ENCODE results near the gene GNG4.

GRCh38 chr1:235646463-235646862 is 3.1 kb downstream of the GNG4 start:
- no peak for TF ChIP-seq POLR2A (IDR thresholded peaks at IDR 0.05; ENCODE audit: low read depth, low read length)
- TF ChIP-seq POLR2AphosphoS5 (IDR thresholded peaks at IDR 0.05; ENCODE audit: low read depth, low read length): no peak
- no peak for TF ChIP-seq TAF1 (IDR thresholded peaks at IDR 0.05; ENCODE audit: borderline replicate concordance, low read depth, low read length)
